Measurements from ENCODE around the gene PTTG1IP. TPM values are rescaled to one million over a fixed set of nuclear protein-coding genes. Genes with fewer than 3 reads are reported as not detected.
A peak's percentile ranks its signal among the peaks of the same experiment; 100 is the strongest.

PTTG1IP gene
- total RNA-seq, 1 donor from 2014 or later, result 205 TPM

DNA sequence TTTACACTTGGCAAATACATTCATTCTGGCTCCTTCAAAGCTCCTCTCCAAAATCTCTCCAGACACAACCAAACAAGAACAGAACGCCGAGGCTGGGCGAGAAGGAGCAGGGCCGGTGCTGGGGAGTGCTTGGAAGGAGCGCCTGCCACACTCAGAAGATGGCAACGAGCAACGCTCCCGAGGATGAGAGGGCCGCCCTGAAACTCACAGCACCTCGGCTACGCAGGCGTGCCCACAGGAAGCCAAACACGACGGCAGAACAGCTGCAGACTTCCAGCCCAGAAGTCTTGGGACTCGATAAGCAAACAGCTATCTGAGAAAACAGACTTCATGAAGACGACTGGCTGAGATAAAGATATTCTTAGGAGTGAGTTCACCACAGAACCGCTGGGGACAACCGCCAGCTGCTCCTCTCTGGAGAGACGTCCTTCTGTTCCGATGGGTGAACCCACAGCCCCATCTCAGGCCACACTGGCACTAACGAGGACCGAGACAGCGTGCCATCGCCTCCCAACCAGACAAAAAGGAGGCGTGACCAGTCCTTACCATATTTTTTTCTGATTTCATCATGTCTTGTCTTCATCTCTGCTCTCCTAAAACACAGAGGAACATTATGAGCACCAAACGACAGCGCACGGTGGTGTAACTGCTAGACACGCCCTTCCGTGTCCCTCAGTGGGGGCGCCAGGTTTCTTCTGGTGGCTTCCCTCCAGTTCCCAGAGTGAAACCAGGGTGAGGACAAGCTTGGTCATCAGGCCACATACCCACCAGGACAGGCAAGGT, 18.6 kb downstream of the PTTG1IP start:
- H3K27me3 Mint-ChIP-seq (ENCODE audit: low read depth), result no peaks in the 10 kb centered on the region
- H3K4me3 Mint-ChIP-seq, result no peak overlapping the region
- TF ChIP-seq CTCF (IDR thresholded peaks at IDR 0.05; ENCODE audit: unreplicated experiment), result no peak
- no peak for DNase-seq (ENCODE audit: low spot score in 2 of 2, unreplicated experiment in 2 of 2)
- peak overlapping the region; percentile 39 for H3K27ac Mint-ChIP-seq
- no peaks in the 10 kb centered on the region for H3K4me1 Mint-ChIP-seq
- H3K9me3 Mint-ChIP-seq, result no peaks in the 10 kb centered on the region
- H3K36me3 Mint-ChIP-seq, result peaks cover 28% of the 10 kb centered on the region

DNA sequence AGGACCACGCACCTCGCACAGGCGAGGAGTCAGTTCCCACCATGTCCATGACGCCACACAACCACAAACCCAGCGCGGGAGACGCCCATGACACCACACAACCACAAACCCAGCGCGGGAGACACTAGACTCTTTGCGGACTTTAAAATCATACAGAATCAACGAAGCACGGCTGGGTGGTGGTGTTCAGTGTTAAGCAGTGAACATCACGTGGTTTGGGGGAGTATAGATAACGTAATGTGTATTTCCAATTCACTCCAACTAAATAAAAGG, 19.2 kb downstream of the PTTG1IP start:
- no peak for DNase-seq (ENCODE audit: low spot score in 2 of 2, unreplicated experiment in 2 of 2)
- H3K36me3 Mint-ChIP-seq, result peaks cover 30% of the 10 kb centered on the region
- H3K4me1 Mint-ChIP-seq, result no peaks in the 10 kb centered on the region
- no peak overlapping the region for H3K4me3 Mint-ChIP-seq
- H3K27me3 Mint-ChIP-seq (ENCODE audit: low read depth), result no peaks in the 10 kb centered on the region
- H3K27ac Mint-ChIP-seq, result no peak overlapping the region
- TF ChIP-seq CTCF (IDR thresholded peaks at IDR 0.05; ENCODE audit: unreplicated experiment), result no peak
- H3K9me3 Mint-ChIP-seq, result no peaks in the 10 kb centered on the region

- Mint-ChIP-seq H3K4me3 (no peak overlapping the region), H3K27ac (no peak overlapping the region), H3K27me3 (ENCODE audit: low read depth) (no peaks in the 10 kb centered on the region), H3K36me3 (peaks cover 31% of the 10 kb centered on the region), H3K4me1 (no peaks in the 10 kb centered on the region), H3K9me3 (no peaks in the 10 kb centered on the region)
- DNase-seq (ENCODE audit: low spot score in 2 of 2, unreplicated experiment in 2 of 2), result no peak
- TF ChIP-seq CTCF (IDR thresholded peaks at IDR 0.05; ENCODE audit: unreplicated experiment), result no peak
These were observed 19.7 kb downstream of the PTTG1IP start for GRCh38 chr21:44853601-44854390.

DNA sequence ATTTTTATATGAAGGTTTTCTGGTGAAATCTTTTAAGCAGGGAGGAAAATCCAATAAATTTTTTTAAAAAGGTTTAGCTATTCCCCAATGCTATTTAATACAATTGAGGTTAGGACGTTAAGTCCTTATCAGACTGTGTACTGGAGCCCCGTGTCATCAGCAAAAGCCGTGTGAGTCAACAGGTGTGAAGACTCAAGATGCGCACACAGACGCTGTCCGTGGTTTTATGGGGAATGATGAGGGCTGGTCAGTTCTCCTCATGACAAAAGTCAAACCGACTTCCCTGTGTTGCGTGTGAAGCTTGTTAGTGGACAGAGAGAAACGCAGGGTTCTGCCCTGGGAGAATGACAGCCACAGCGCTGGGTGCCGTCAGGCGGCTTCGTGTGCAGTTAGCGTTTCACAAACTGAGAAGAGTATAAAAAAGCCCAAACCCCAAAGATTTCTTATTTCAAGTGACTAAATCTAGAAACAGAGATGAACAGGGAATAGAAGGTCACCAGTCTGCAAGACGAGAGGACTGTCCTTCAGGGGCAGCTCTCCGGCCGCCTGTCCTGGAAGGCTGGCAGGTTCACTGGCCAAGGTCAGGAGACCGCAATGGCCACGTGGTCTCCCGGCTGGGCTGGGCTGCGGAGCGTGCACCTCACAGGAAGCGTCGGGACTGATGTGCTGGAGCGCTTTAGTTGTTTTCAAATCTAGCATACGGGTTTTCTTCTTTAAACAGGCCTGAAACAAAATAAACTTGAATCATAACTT, 22.4 kb downstream of the PTTG1IP start:
- no peak for TF ChIP-seq CTCF (IDR thresholded peaks at IDR 0.05; ENCODE audit: unreplicated experiment)
- Mint-ChIP-seq H3K4me1 (peaks cover 5% of the 10 kb centered on the region), H3K9me3 (no peaks in the 10 kb centered on the region), H3K27me3 (ENCODE audit: low read depth) (no peaks in the 10 kb centered on the region), H3K27ac (no peak overlapping the region), H3K4me3 (no peak overlapping the region), H3K36me3 (peaks cover 23% of the 10 kb centered on the region)
- DNase-seq (ENCODE audit: low spot score in 2 of 2, unreplicated experiment in 2 of 2), result no peak

DNA sequence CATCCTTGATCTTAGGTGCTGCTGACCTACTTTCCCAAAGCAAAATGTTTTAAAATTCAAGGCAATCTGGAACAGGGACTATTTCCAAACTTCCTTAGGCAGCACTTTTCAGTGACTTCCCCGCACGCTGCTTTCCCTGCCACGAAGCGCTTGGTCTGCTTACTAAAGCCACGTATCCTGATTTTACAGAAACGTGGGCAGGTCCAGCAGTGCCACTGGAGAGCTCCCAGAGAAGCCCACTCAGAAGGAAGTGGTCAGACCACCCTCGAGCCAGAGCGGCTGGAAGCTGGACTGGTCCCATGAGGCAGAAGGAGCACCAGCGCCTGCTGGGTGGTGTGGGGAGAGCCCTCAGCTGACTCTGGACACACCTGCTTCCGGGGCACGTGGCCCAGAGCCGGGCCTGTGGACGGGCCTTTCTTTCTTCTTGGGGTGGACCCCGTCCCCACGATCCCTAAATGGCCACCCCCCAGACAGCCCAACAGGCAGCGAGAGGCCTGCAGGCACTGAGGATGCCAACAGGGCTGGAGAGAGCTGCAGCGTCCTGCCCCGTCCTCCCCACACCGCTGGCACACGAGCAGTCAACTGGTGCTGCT, 23.2 kb downstream of the PTTG1IP start:
- no peaks in the 10 kb centered on the region for H3K9me3 Mint-ChIP-seq
- no peak for DNase-seq (ENCODE audit: low spot score in 2 of 2, unreplicated experiment in 2 of 2)
- no peak overlapping the region for H3K27ac Mint-ChIP-seq
- H3K4me3 Mint-ChIP-seq, result no peak overlapping the region
- H3K4me1 Mint-ChIP-seq, result peaks cover 10% of the 10 kb centered on the region
- H3K27me3 Mint-ChIP-seq (ENCODE audit: low read depth), result no peaks in the 10 kb centered on the region
- no peak for TF ChIP-seq CTCF (IDR thresholded peaks at IDR 0.05; ENCODE audit: unreplicated experiment)
- H3K36me3 Mint-ChIP-seq, result peaks cover 20% of the 10 kb centered on the region

Data from mesothelial cell of epicardium (in vitro differentiated cells).